Activated CD4-positive, alpha-beta T cell treated with anti-CD3 and anti-CD28 coated beads, Interleukin-2, amount 10 ng/mL, durations not matched to agents 7 days and 5 days (primary cell): Measurements from ENCODE around the gene LHPP. TPM values are rescaled to one million over a fixed set of nuclear protein-coding genes. Genes with fewer than 3 reads are reported as not detected.
"Not testable (repeated sequence)": the region's sequence is repeated elsewhere in the genome, so short reads cannot be mapped to it uniquely, and the experiment has no call there.

Experiments
- CTCF ChIA-PET: fragments of 350-600 bp; sonication (Branson Sonifier 250); formaldehyde crosslinking; loops from one replicate; lab custom pipeline; 2021; ENCODE audit warnings: antibody characterized with exemption; lab: Charles Lee
- POLR2A ChIA-PET: fragments of 350-600 bp; sonication (Branson Sonifier 250); formaldehyde crosslinking; loops from one replicate; lab custom pipeline; 2021; ENCODE audit warnings: antibody characterized with exemption; lab: Charles Lee
- DNase-seq: peaks from one replicate; pipeline ENCODE4 v3.0.0-alpha.2; 2020
- H3K27ac Mint-ChIP-seq: one replicate; pipeline ENCODE4 v1.8.0; 2021; ENCODE audit warnings: mild to moderate bottlenecking, moderate library complexity, mixed read lengths
- H3K27me3 Mint-ChIP-seq: one replicate; pipeline ENCODE4 v1.8.0; 2021; ENCODE audit warnings: mixed read lengths
- H3K36me3 Mint-ChIP-seq: one replicate; pipeline ENCODE4 v1.8.0; 2021; ENCODE audit warnings: low read depth, mixed read lengths
- H3K4me1 Mint-ChIP-seq: one replicate; pipeline ENCODE4 v1.8.0; 2021; ENCODE audit warnings: mixed read lengths
- H3K4me3 Mint-ChIP-seq: one replicate; pipeline ENCODE4 v1.8.0; 2021; ENCODE audit warnings: mild to moderate bottlenecking, moderate library complexity, mixed read lengths
- H3K9me3 Mint-ChIP-seq: one replicate; pipeline ENCODE4 v1.8.0; 2021; ENCODE audit warnings: mixed read lengths
- total RNA-seq, 2 experiments: library from RNA; stranded (reverse); gene quantifications; one replicate each; pipeline ENCODE4 v1.2.3, GENCODE V29; 2021

The LHPP gene
- total RNA-seq, 2 experiments from 2014 or later = 24.2 to 28.0 TPM

GRCh38 chr10:124543146-124543545, 81.5 kb downstream of the LHPP start:
- no peaks in the 10 kb centered on the region for H3K9me3 Mint-ChIP-seq
- no peaks in the 10 kb centered on the region for H3K36me3 Mint-ChIP-seq
- H3K27ac Mint-ChIP-seq = no peak overlapping the region
- CTCF ChIA-PET = no interaction called here
- H3K27me3 Mint-ChIP-seq = no peaks in the 10 kb centered on the region
- DNase-seq = no peak
- POLR2A ChIA-PET = no interaction called here
- H3K4me3 Mint-ChIP-seq = no peak overlapping the region
- peaks cover 13% of the 10 kb centered on the region for H3K4me1 Mint-ChIP-seq

GRCh38 chr10:124543971-124544370, 82.3 kb downstream of the LHPP start:
- no peaks in the 10 kb centered on the region for H3K36me3 Mint-ChIP-seq
- no peak overlapping the region for H3K27ac Mint-ChIP-seq
- DNase-seq = no peak
- H3K4me3 Mint-ChIP-seq = no peak overlapping the region
- no peaks in the 10 kb centered on the region for H3K9me3 Mint-ChIP-seq
- no peaks in the 10 kb centered on the region for H3K27me3 Mint-ChIP-seq
- CTCF ChIA-PET = interaction anchor here (0.6 to 0.7 kb wide), 2 partner anchors 13 to 310 kb away, joined by 3 read pairs; no protein-coding TSS in a partner anchor
- peaks cover 13% of the 10 kb centered on the region for H3K4me1 Mint-ChIP-seq
- POLR2A ChIA-PET = no interaction called here

GRCh38 chr10:124544711-124545110, 83.1 kb downstream of the LHPP start:
- Mint-ChIP-seq H3K36me3 (no peaks in the 10 kb centered on the region), H3K9me3 (no peaks in the 10 kb centered on the region), H3K4me1 (peaks cover 13% of the 10 kb centered on the region), H3K4me3 (no peak overlapping the region), H3K27me3 (no peaks in the 10 kb centered on the region), H3K27ac (no peak overlapping the region)
- CTCF ChIA-PET = no interaction called here
- DNase-seq = no peak
- POLR2A ChIA-PET = no interaction called here

GRCh38 chr10:124545351-124546054, 83.9 kb downstream of the LHPP start:
- no peak overlapping the region for H3K4me3 Mint-ChIP-seq
- no peaks in the 10 kb centered on the region for H3K36me3 Mint-ChIP-seq
- POLR2A ChIA-PET = no interaction called here
- H3K4me1 Mint-ChIP-seq = peaks cover 10% of the 10 kb centered on the region
- no peak overlapping the region for H3K27ac Mint-ChIP-seq
- CTCF ChIA-PET = interaction anchor here (1.4 kb wide), 1 partner anchor 200 kb away, joined by 4 read pairs; no protein-coding TSS in a partner anchor
- H3K9me3 Mint-ChIP-seq = no peaks in the 10 kb centered on the region
- DNase-seq = no peak
- H3K27me3 Mint-ChIP-seq = no peaks in the 10 kb centered on the region

GRCh38 chr10:124546055-124546369, 84.4 kb downstream of the LHPP start:
- Mint-ChIP-seq H3K4me1 (peaks cover 10% of the 10 kb centered on the region), H3K27ac (no peak overlapping the region), H3K4me3 (no peak overlapping the region), H3K36me3 (no peaks in the 10 kb centered on the region), H3K9me3 (no peaks in the 10 kb centered on the region), H3K27me3 (no peaks in the 10 kb centered on the region)
- CTCF ChIA-PET = interaction anchor here (1.4 kb wide), 1 partner anchor 200 kb away, joined by 4 read pairs; no protein-coding TSS in a partner anchor
- POLR2A ChIA-PET = no interaction called here
- DNase-seq = no peak

- ChIA-PET CTCF (interaction anchor here (0.6 to 1.4 kb wide), 3 partner anchors 20 to 285 kb away, joined by 3 to 4 read pairs (median 4); no protein-coding TSS in a partner anchor), POLR2A (no interaction called here)
- H3K9me3 Mint-ChIP-seq = no peaks in the 10 kb centered on the region
- H3K4me3 Mint-ChIP-seq = no peak overlapping the region
- H3K36me3 Mint-ChIP-seq = no peaks in the 10 kb centered on the region
- H3K4me1 Mint-ChIP-seq = peaks cover 10% of the 10 kb centered on the region
- DNase-seq = no peak
- no peak overlapping the region for H3K27ac Mint-ChIP-seq
- no peaks in the 10 kb centered on the region for H3K27me3 Mint-ChIP-seq
Observed at GRCh38 chr10:124546957-124547646, 85.5 kb downstream of the LHPP start.

GRCh38 chr10:124547647-124548168, 86.1 kb downstream of the LHPP start:
- Mint-ChIP-seq H3K9me3 (no peaks in the 10 kb centered on the region), H3K4me1 (peaks cover 10% of the 10 kb centered on the region), H3K4me3 (no peak overlapping the region), H3K27me3 (no peaks in the 10 kb centered on the region), H3K27ac (no peak overlapping the region), H3K36me3 (no peaks in the 10 kb centered on the region)
- no peak for DNase-seq
- ChIA-PET CTCF (interaction anchor here (1.0 to 1.2 kb wide), 2 partner anchors 12 to 19 kb away, joined by 3 to 4 read pairs; no protein-coding TSS in a partner anchor), POLR2A (no interaction called here)

GRCh38 chr10:124549171-124549570, 87.5 kb downstream of the LHPP start:
- CTCF ChIA-PET, H3K36me3 Mint-ChIP-seq, H3K9me3 Mint-ChIP-seq, H3K27ac Mint-ChIP-seq, H3K4me3 Mint-ChIP-seq, H3K27me3 Mint-ChIP-seq, DNase-seq: not testable (repeated sequence)
- POLR2A ChIA-PET = interaction anchor here (0.6 kb wide), 1 partner anchor 155 kb away, joined by 6 read pairs; no protein-coding TSS in a partner anchor
- H3K4me1 Mint-ChIP-seq = peaks cover 10% of the 10 kb centered on the region

- H3K9me3 Mint-ChIP-seq = no peaks in the 10 kb centered on the region
- no peaks in the 10 kb centered on the region for H3K36me3 Mint-ChIP-seq
- no peak overlapping the region for H3K4me3 Mint-ChIP-seq
- H3K27ac Mint-ChIP-seq = no peak overlapping the region
- DNase-seq = no peak
- CTCF ChIA-PET = interaction anchor here (0.8 kb wide), 1 partner anchor 10 kb away, joined by 3 read pairs; no protein-coding TSS in a partner anchor
- peaks cover 3% of the 10 kb centered on the region for H3K4me1 Mint-ChIP-seq
- POLR2A ChIA-PET = no interaction called here
- H3K27me3 Mint-ChIP-seq = no peaks in the 10 kb centered on the region
Observed at GRCh38 chr10:124550293-124551034, 88.8 kb downstream of the LHPP start.

GRCh38 chr10:124551097-124551496, 89.5 kb downstream of the LHPP start:
- DNase-seq = no peak
- ChIA-PET POLR2A (no interaction called here), CTCF (interaction anchor here (0.8 kb wide), 1 partner anchor 11 kb away, joined by 3 read pairs; no protein-coding TSS in a partner anchor)
- Mint-ChIP-seq H3K4me3 (no peak overlapping the region), H3K9me3 (no peaks in the 10 kb centered on the region), H3K4me1 (no peaks in the 10 kb centered on the region), H3K36me3 (no peaks in the 10 kb centered on the region), H3K27me3 (no peaks in the 10 kb centered on the region), H3K27ac (no peak overlapping the region)

GRCh38 chr10:124551755-124552154, 90.1 kb downstream of the LHPP start:
- Mint-ChIP-seq H3K9me3 (no peaks in the 10 kb centered on the region), H3K36me3 (no peaks in the 10 kb centered on the region), H3K4me1 (no peaks in the 10 kb centered on the region), H3K27ac (no peak overlapping the region), H3K27me3 (no peaks in the 10 kb centered on the region), H3K4me3 (no peak overlapping the region)
- CTCF ChIA-PET = no interaction called here
- POLR2A ChIA-PET = no interaction called here
- DNase-seq = no peak

GRCh38 chr10:124552691-124553276, 91.2 kb downstream of the LHPP start:
- Mint-ChIP-seq H3K9me3 (no peaks in the 10 kb centered on the region), H3K36me3 (no peaks in the 10 kb centered on the region), H3K27me3 (no peaks in the 10 kb centered on the region), H3K27ac (no peak overlapping the region), H3K4me1 (no peaks in the 10 kb centered on the region), H3K4me3 (no peak overlapping the region)
- DNase-seq = no peak
- CTCF ChIA-PET = interaction anchor here (1.4 kb wide), 1 partner anchor 12 kb away, joined by 3 read pairs; no protein-coding TSS in a partner anchor
- POLR2A ChIA-PET = no interaction called here
